GM19455 (cell line): ENCODE data around the gene TREML4.
"Not testable (repeated sequence)": the region's sequence is repeated elsewhere in the genome, so short reads cannot be mapped to it uniquely, and the experiment has no call there.

ENCODE experiments used
- ATAC-seq: cut with Tn5 transposase; IDR thresholded peaks from one replicate; pipeline ENCODE4 v1.9.1; 2021; ENCODE audit not compliant: unreplicated experiment

TREML4 gene

DNA sequence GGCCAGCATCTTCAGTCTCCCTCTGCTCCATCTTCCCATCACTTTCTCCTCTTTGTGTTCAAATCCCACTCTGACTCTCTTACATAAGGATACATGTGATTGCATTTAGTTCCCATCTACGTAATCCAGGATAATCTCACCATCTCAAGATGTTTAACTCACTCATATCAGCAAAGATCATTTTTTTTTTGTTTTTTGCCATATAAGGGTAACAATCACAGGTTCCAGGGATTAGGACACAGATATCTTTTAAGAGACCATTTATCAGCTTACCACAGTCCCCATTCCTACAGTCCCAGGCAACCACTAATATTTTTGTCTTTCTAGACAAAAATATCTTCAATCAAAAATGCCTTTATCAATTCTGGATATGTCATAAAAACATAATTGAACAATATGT lies 24.0 kb upstream of the TREML4 start:
- ATAC-seq: no peak

DNA sequence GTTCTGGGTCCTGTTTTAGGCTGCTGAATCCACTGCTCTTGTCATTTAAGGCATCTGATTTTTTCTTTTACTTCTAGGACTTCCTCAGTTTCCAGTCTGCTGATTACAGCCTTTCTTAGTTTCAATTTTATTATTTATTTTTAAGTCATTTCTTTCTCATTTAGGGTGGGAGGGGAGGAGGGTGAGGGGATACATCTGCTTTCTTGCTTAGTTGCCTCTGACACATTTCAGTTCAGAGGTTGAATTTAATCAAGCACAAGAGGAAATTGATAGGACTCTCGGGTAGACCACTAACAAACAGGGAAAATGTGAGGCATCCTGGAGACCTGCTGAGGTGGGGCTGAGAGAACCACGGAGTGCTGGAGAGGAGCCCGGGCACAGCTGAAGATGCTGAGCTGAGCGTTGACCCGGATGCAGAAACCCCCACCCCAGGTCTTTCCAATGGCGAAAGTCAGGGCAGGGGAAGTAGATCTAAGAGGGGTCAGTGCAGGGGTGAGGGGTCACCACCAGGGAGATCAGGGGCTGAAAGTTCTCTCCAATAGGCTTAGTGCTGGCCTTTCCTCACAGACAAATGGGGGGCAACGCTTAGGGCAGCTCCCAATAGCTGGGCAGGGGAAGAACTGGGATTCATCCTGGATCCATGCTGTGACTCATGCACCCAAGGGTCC lies 19.6 kb upstream of the TREML4 start:
- no peak for ATAC-seq

- ATAC-seq: no peak
Measured at GRCh38 chr6:41209547-41210320, 18.4 kb upstream of the TREML4 start.

DNA sequence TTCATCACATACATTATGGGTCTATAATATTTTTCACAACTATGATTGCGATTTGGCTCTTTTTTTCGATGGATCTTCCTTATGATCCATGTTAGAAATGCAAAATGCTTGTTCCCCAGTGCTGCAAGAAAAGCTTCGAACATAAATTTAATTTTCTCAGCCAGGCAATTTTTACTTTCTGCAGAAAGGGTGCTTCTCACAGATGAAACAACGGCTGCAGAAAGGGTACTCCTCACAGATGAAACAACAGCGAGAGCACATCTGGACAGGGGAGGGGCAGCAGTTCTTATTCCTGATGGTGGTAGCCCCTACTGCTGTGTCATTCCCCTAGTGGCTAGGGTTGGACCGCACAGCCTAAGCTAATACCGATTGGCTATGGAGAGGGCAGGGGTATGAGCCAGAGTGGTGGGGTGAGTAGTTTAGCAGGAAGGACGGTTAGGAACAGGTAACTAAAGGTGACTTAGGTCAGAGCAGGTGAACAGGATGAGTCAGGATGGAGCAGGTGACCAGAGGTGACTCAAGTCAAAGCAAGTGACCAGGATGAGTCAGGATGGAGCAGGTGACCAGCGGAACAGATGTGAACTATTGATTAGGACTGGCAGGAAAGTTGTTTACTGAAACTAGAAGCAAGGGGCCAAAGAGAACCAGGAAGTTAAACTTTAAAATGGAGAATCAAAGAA lies 13.4 kb upstream of the TREML4 start:
- ATAC-seq: no peak

- ATAC-seq: no peak
Measured at GRCh38 chr6:41215777-41216176, 12.4 kb upstream of the TREML4 start.

- no peak for ATAC-seq
Measured at GRCh38 chr6:41216616-41217015, 11.5 kb upstream of the TREML4 start.

DNA sequence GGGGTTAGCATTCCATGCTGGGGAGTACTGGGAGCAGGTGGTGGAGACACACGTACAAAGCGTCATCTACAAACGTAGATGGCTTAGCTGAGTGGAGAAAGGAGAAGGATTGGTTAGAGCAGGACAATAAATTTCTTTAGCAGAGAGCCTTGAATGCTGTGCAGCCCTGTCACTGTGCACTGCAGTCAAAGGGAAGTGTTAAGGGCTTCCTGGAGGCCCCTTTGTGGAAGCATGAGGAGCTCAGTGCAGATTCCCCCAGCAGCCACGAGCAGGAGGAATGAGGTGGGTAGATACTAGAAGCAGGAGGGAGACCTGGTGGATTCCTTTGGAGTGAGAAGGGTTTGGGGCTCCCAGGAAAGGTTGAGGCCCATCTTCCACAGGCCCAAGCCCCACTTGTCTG lies 6.1 kb upstream of the TREML4 start:
- no peak for ATAC-seq

GRCh38 chr6:41222513-41222912 lies 5.6 kb upstream of the TREML4 start:
- ATAC-seq: no peak

GRCh38 chr6:41224800-41225199 lies 3.3 kb upstream of the TREML4 start:
- ATAC-seq: no peak

- ATAC-seq: no peak
Measured at GRCh38 chr6:41226752-41227151, 1.4 kb upstream of the TREML4 start.

GRCh38 chr6:41228616-41229015 lies 467 bp downstream of the TREML4 start:
- no peak for ATAC-seq

GRCh38 chr6:41229721-41230120 lies 1.6 kb downstream of the TREML4 start:
- ATAC-seq: no peak

DNA sequence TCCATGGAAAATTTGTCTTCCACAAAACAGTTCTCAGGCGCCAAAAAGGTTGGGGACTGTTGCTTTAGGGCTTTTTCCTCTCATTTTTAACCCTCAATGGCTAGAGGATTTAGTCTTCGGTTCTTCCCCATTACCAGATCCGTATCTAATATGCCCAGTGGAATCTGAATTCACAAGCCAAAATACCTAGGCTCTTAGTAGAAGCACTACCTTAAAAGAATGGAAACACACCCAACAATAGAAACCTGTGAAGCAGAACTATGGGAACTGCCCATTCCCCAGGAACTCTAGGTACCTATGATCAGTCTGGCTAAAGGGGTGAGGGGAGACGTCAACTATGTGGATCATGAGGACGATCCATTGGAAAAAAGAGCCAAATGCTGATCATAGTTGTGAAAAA lies 3.1 kb downstream of the TREML4 start:
- no peak for ATAC-seq

DNA sequence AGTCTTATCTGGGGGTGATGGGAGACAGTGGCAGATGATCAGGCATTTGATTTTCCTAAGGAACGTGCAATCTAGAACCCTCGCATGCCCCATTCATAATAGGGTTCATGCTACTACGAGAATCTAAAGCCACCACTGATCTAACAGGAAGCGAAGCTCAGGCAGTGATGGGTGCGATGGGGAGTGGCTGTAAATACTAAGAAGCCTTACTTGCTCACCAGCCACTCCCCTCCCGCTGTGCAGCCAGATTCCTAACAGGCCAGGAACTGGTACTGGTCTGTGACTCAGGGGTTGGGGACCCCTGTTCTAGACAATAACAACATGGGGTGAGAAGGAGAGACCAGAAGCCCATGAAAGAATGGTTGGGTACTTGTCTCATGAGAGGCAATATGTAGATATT lies 4.5 kb downstream of the TREML4 start:
- ATAC-seq: no peak

DNA sequence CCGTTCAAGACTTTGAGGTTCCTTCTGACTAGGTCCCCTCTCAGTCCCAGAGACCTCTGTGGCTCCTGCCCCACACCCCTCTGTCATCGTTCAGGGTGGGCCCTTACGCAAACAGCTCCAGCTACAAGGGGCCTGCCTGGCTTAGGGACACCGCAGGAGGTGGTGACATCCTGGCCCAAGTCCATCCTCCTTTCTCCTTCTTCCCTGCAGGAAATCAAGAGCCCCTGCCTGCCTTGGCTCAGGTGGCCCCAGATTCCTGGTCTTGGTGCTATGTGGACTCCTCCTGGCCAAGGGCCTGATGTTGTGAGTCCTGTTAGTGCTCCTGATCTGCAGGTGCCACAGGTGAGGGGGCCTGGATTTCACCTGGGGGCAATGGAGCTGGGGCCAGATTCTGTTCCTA lies 8.1 kb downstream of the TREML4 start:
- ATAC-seq: no peak

DNA sequence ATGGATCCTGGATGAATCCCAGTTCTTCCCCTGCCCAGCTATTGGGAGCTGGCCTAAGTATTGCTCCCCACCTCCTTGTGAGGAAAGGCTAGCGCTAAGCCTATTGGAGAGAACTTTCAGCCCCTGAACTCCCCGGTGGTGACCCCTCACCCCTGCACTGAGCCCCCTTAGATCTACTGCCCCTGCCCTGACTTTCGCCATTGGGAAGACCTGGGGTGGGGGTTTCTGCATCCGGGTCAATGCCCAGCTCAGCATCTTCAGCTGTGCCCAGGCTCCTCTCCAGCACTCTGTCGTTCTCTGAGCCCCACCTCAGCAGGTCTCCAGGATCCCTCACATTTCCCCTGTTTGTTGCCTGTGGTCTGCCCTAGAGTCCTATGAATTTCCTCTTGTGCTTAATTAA lies 9.0 kb downstream of the TREML4 start:
- ATAC-seq: no peak

- no peak for ATAC-seq
Measured at GRCh38 chr6:41239467-41240159, 11.5 kb downstream of the TREML4 start.

DNA sequence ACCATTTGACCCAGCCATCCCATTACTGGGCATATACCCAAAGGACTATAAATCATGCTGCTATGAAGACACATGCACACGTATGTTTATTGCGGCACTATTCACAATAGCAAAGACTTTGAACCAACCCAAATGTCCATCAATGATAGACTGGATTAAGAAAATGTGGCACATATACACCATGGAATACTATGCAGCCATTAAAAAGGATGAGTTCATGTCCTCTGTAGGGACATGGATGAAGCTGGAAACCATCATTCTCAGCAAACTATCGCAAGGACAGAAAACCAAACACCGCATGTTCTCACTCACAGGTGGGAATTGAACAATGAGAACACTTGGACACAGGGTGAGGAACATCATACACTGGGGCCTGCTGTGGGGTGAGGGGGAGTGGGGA lies 18.4 kb downstream of the TREML4 start:
- not testable (repeated sequence) for ATAC-seq

DNA sequence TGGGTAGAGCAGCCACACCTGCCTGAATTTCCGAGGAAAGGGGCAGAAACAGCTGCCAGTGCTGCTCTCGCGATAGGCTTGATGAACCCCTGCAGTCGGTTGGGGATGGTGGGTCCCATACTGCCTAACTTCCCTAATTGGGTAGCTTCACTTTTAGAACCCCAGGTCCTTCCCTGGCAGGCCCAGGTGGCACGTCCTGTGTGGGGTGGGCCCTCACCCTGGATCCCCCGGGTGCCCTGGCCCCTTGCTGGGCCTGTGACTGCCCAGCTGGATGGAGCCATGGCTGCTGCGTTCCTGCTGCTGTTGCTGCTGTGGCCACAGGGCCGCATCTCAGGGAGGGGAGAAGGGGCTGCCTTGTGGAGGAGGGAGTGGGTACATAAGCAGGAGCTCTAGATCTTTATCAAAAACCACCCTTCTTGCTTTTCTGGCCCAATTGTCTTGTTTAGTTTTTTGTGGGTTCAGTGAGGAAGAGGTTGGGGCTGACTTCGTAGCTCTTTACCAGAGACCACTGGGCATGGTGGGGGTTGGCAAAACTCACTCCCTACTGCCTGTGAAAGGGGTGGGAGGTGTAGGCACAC lies 19.2 kb downstream of the TREML4 start:
- ATAC-seq: no peak

DNA sequence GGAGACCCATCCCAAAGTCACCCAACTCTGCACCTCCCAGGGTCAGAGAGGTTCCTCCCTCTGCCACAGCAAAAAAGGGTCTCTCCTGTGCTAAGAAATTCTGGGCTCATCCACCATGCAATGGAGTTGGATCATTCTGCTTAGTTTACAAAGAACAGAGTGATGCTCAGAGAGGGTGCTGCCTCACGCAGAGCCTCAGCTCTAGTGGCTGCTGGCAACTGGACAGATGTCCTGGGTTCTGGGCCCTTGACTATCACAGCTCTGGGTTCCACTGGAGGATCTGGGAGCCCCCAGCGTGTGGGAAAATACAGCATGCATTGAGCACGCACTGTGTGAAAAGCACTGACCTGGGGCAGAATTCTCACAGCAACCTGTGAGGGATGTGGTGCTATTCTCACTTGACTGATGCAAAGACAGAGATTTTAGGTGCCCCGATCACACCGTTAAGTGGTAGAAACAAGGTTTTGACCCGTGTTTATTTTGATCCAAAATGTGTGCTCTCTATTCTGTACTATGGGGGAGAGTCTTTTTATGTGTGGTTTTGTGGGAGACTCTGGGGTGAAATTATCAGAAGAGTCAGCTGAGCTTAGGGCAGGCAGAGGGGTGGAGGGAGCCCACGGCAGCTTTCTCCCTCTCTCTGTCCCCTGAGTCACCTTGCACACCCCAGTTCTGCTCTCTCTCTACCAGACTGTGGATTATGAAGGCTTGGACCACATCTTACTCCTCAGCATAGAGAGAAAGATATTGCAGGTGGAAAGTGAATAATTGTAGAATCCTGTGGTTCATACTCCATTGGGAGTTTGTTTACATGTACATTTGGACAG lies 19.9 kb downstream of the TREML4 start:
- no peak for ATAC-seq
